ENCODE measurements around the gene ZNF587B. TPM values are rescaled to one million over a fixed set of nuclear protein-coding genes. Genes with fewer than 3 reads are reported as not detected.
"Not testable (repeated sequence)": the region's sequence is repeated elsewhere in the genome, so short reads cannot be mapped to it uniquely, and the experiment has no call there.

Gene ZNF587B
- total RNA-seq, 2 experiments from 2014 or later = 23.0 to 23.8 TPM

DNA sequence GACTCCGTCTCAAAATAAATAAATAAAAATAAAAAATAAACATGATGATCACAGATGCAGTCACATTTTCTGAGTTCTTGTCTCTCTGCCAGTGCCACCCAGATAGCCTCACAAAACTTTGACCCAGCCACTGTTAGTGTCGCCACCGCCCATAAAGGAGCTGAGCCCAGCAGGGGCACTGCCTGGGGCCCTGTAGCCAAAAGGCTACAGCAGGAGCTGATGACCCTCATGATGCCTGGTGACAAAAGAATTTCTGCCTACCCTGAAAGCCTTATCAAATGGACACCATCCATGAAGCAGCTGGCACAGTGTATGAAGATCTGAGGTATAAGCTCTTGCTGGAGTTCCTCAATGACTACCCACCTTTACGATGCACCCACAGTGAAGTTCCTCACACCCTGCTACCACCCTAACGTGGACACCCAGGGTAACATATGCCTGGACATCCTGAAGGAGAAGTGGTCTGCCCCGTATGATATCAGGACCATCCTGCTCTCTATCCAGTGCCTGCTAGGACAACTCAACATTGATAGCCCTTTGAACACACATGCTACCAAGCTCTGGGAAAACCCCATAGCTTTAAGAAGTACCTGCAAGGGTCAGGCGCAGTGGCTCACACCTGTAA, 37.9 kb downstream of the ZNF587B start:
- Histone ChIP-seq H3K4me3 (ENCODE audit: low read length) (no peak overlapping the region), H3K9me3 (ENCODE audit: control insufficient read depth in 1 of 2, insufficient read depth in 1 of 2, low read length in 2 of 2) (peaks cover 73 to 84% of the 10 kb centered on the region in 2 experiments), H3K27ac (ENCODE audit: low read depth in 1 of 2, low read length in 2 of 2) (no peak overlapping the region), H3K27me3 (ENCODE audit: control insufficient read depth in 1 of 2, insufficient read depth in 2 of 2, low read length in 2 of 2) (no peaks in the 10 kb centered on the region), H3K36me3 (ENCODE audit: insufficient read depth, low read length) (peaks cover 29% of the 10 kb centered on the region), H3K4me1 (ENCODE audit: insufficient read depth, low read length) (no peaks in the 10 kb centered on the region)
- TF ChIP-seq, protein P1, sequence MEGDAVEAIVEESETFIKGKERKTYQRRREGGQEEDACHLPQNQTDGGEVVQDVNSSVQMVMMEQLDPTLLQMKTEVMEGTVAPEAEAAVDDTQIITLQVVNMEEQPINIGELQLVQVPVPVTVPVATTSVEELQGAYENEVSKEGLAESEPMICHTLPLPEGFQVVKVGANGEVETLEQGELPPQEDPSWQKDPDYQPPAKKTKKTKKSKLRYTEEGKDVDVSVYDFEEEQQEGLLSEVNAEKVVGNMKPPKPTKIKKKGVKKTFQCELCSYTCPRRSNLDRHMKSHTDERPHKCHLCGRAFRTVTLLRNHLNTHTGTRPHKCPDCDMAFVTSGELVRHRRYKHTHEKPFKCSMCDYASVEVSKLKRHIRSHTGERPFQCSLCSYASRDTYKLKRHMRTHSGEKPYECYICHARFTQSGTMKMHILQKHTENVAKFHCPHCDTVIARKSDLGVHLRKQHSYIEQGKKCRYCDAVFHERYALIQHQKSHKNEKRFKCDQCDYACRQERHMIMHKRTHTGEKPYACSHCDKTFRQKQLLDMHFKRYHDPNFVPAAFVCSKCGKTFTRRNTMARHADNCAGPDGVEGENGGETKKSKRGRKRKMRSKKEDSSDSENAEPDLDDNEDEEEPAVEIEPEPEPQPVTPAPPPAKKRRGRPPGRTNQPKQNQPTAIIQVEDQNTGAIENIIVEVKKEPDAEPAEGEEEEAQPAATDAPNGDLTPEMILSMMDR (IDR thresholded peaks at IDR 0.05) = no peak
- Mint-ChIP-seq H3K27ac (no peak overlapping the region), H3K9me3 (peaks cover 5% of the 10 kb centered on the region), H3K27me3 (no peaks in the 10 kb centered on the region), H3K4me1 (ENCODE audit: low read depth) (no peaks in the 10 kb centered on the region), H3K36me3 (ENCODE audit: low read depth) (peaks cover 88% of the 10 kb centered on the region), H3K4me3 (no peak overlapping the region)
- ChIA-PET CTCF (no interaction called here), POLR2A (no interaction called here)
- no peak for ATAC-seq (ENCODE audit: poor library complexity)
- DNase-seq = no peak
- intact Hi-C loops (cut with DNase I, micrococcal nuclease) = no loop called here

DNA sequence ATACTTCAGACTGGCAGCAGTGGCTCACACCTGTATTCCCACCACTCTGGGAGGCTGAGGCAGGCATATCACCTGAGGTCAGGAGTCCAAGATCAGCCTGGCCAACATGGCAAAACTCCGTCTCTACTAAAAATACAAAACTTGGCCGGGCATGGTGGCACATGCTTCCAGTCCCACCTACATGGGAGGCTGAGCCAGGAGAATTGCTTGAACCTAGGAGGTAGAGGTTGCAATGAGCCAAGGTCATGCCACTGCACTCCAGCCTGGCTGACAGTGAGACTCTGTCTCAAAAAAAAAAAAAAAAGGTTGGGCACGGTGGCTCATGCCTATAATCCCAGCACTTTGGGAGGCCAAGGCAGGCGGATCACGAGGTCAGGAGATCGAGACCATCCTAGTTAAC, 39.6 kb downstream of the ZNF587B start:
- H3K4me3 Mint-ChIP-seq; ATAC-seq (ENCODE audit: poor library complexity); intact Hi-C loops (cut with DNase I, micrococcal nuclease); H3K27ac ChIP-seq (ENCODE audit: low read depth in 1 of 2, low read length in 2 of 2); H3K27ac Mint-ChIP-seq; H3K4me1 ChIP-seq (ENCODE audit: insufficient read depth, low read length); H3K27me3 Mint-ChIP-seq; H3K4me3 ChIP-seq (ENCODE audit: low read length); CTCF ChIA-PET; H3K4me1 Mint-ChIP-seq (ENCODE audit: low read depth); DNase-seq; H3K27me3 ChIP-seq (ENCODE audit: control insufficient read depth in 1 of 2, insufficient read depth in 2 of 2, low read length in 2 of 2): not testable (repeated sequence)
- Mint-ChIP-seq H3K9me3 (peaks cover 14% of the 10 kb centered on the region), H3K36me3 (ENCODE audit: low read depth) (peaks cover 88% of the 10 kb centered on the region)
- Histone ChIP-seq H3K9me3 (ENCODE audit: control insufficient read depth in 1 of 2, insufficient read depth in 1 of 2, low read length in 2 of 2) (peaks cover 60 to 91% of the 10 kb centered on the region in 2 experiments), H3K36me3 (ENCODE audit: insufficient read depth, low read length) (peaks cover 27% of the 10 kb centered on the region)
- POLR2A ChIA-PET = interaction anchor here (0.7 kb wide), 1 partner anchor 451 kb away, joined by 3 read pairs; no protein-coding TSS in a partner anchor

DNA sequence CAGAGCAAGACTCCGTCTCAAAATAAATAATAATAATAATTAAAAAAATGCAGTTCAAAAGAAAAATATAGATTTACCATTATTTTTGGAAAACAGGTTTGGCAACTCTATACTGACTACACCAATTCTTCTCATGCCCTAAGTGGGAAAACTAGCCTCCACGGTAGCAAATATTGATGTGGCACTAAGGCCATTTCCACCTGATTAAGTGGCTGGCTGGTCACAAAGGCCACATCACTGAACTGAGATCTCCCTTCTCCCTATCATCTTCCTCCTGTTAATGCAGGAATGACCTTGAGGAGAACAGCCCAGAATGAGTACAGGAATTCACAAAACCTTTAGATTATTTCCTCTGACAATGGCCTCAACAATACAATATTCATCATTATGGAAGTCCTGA, 40.1 kb downstream of the ZNF587B start:
- H3K4me3 ChIP-seq (ENCODE audit: low read length) = no peak overlapping the region
- no peaks in the 10 kb centered on the region for H3K4me1 Mint-ChIP-seq (ENCODE audit: low read depth)
- no peaks in the 10 kb centered on the region for H3K4me1 ChIP-seq (ENCODE audit: insufficient read depth, low read length)
- peaks cover 60 to 88% of the 10 kb centered on the region in 2 experiments for H3K9me3 ChIP-seq (ENCODE audit: control insufficient read depth in 1 of 2, insufficient read depth in 1 of 2, low read length in 2 of 2)
- ChIA-PET POLR2A (interaction anchor here (0.7 kb wide), 1 partner anchor 452 kb away, joined by 3 read pairs; no protein-coding TSS in a partner anchor), CTCF (no interaction called here)
- no peak overlapping the region for H3K27ac Mint-ChIP-seq
- H3K9me3 Mint-ChIP-seq = peaks cover 14% of the 10 kb centered on the region
- H3K36me3 Mint-ChIP-seq (ENCODE audit: low read depth) = peaks cover 88% of the 10 kb centered on the region
- no peak for DNase-seq
- no peaks in the 10 kb centered on the region for H3K27me3 Mint-ChIP-seq
- no peak for ATAC-seq (ENCODE audit: poor library complexity)
- no peak overlapping the region for H3K4me3 Mint-ChIP-seq
- TF ChIP-seq, protein P1 (IDR thresholded peaks at IDR 0.05) = no peak
- H3K36me3 ChIP-seq (ENCODE audit: insufficient read depth, low read length) = peaks cover 25% of the 10 kb centered on the region
- intact Hi-C loops (cut with DNase I, micrococcal nuclease) = no loop called here
- no peaks in the 10 kb centered on the region for H3K27me3 ChIP-seq (ENCODE audit: control insufficient read depth in 1 of 2, insufficient read depth in 2 of 2, low read length in 2 of 2)
- no peak overlapping the region for H3K27ac ChIP-seq (ENCODE audit: low read depth in 1 of 2, low read length in 2 of 2)

DNA sequence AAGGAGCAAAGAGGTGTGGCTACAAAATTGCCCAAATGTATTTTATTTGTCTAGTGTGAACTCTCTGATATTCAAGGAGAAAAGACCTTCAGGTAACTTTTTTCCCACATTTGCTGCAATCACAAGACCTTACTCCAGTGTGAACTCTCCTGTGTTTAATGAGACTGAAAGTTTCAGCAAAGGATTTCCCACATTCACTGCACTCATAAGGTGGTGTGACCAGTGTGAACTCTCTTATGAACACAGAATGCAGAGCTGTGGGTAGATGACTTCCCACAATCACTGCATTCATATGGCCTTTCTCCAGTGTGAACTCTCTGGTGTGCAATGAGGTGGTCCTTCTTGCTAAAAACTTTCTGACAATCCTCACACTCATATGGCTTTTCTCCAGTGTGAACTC, 42.4 kb downstream of the ZNF587B start:
- no peak overlapping the region for H3K4me3 ChIP-seq (ENCODE audit: low read length)
- intact Hi-C loops (cut with DNase I, micrococcal nuclease) = no loop called here

More for the DNA sequence above, 42.4 kb downstream of the ZNF587B start:
- Mint-ChIP-seq H3K27ac (no peak overlapping the region), H3K9me3 (peaks cover 22% of the 10 kb centered on the region), H3K27me3 (no peaks in the 10 kb centered on the region), H3K36me3 (ENCODE audit: low read depth) (peaks cover 89% of the 10 kb centered on the region), H3K4me3 (no peak overlapping the region), H3K4me1 (ENCODE audit: low read depth) (no peaks in the 10 kb centered on the region)
- DNase-seq (no peak), ATAC-seq (ENCODE audit: poor library complexity) (no peak)
- POLR2A ChIA-PET = no interaction called here
- Histone ChIP-seq H3K36me3 (ENCODE audit: insufficient read depth, low read length) (peaks cover 31% of the 10 kb centered on the region), H3K4me1 (ENCODE audit: insufficient read depth, low read length) (no peaks in the 10 kb centered on the region), H3K27ac (ENCODE audit: low read depth in 1 of 2, low read length in 2 of 2) (no peak overlapping the region), H3K9me3 (ENCODE audit: control insufficient read depth in 1 of 2, insufficient read depth in 1 of 2, low read length in 2 of 2) (peaks cover 56 to 90% of the 10 kb centered on the region in 2 experiments), H3K27me3 (ENCODE audit: control insufficient read depth in 1 of 2, insufficient read depth in 2 of 2, low read length in 2 of 2) (no peaks in the 10 kb centered on the region)
- TF ChIP-seq, protein P1 (IDR thresholded peaks at IDR 0.05) = no peak
- CTCF ChIA-PET = no interaction called here
